ENCODE measurements around the gene CHEK2.
"Not testable (repeated sequence)": the region's sequence is repeated elsewhere in the genome, so short reads cannot be mapped to it uniquely, and the experiment has no call there.

The CHEK2 gene

DNA sequence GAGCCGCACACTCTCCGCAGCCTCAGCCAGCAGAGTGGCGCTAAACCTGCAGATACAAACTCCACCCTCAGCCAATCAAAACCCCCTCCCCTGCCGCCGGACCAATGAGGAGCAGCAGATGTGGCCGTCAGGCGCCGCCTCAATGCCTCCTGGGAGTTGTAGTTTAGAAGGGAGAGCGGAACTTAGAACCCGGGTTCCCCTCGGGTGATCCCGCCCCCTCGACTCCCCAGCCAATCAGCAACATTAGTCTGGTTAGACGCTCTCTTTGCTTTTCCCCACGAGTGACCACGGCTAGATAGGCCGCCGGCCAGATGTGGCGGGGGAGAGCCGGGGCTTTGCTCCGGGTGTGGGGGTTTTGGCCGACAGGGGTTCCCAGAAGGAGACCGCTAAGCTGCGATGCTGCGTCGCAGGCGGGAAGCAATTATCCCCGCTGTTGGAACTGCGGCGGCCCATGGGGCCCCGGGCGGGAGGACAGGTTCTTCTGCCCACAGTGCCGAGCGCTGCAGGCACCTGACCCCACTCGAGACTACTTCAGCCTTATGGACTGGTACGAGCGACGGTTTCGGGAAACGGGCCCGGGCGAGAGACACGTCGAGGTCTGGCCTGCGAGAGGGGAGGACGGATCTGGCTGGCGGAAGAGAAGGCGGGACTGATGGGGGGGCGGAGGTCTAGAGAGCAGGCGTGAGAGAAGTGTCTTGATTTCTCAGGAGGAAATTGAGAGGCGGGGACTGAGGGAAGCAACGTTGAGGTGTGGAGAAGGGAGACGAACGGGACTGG lies at the start of gene CHEK2, which contains the start of gene HSCB:
Gene CHEK2 (minus strand): TSS at position 36 of the 777 bp plus-strand sequence. CDS start 7,099 bp downstream, outside the sequence.
Gene HSCB (plus strand): TSS at position 255 of the 777 bp plus-strand sequence. CDS start 57 bp downstream, at position 312.
- peak; percentile 98 for DNase-seq (ENCODE audit: low spot score)

DNA sequence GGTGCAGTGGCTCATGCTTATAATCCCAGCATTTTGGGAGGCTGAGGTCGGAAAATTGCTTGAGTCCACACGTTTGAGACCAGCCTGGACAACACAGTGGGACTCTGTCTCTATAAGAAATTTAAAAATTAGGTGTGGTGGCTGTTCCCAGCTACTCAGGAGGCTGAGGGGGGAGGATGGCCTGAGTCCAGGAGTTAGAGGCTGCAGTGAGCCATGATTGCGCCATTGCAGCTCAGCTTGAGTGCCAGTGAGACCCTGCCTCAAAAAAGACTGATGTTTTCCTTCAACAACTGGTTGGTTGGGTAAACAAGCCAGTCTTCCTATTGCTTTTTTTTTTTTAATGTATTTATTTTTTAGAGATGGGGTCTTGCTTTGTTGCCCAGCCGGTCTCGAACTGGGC lies 49.5 kb upstream of the CHEK2 start:
- no peak for DNase-seq (ENCODE audit: low spot score)

DNA sequence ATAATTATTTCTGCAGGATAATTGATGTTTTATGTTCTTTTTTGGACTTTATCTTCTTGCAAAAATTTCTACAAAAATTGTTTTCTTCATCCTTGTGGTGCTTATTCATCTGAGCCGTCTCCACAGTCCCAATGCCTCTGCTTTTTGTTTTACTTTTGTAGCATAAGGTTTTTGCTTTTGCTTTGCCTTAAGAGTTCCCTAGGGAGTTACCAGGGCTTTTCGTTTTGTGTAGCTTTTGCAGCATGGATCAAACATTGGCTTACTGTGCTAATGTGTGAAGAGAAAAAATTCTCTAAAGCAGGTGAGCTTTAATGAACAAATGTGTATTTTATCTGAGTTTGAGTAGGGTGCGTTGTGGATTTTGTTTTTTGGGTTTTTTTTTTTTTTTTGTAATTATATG lies 47.0 kb upstream of the CHEK2 start:
- no peak for DNase-seq (ENCODE audit: low spot score)

DNA sequence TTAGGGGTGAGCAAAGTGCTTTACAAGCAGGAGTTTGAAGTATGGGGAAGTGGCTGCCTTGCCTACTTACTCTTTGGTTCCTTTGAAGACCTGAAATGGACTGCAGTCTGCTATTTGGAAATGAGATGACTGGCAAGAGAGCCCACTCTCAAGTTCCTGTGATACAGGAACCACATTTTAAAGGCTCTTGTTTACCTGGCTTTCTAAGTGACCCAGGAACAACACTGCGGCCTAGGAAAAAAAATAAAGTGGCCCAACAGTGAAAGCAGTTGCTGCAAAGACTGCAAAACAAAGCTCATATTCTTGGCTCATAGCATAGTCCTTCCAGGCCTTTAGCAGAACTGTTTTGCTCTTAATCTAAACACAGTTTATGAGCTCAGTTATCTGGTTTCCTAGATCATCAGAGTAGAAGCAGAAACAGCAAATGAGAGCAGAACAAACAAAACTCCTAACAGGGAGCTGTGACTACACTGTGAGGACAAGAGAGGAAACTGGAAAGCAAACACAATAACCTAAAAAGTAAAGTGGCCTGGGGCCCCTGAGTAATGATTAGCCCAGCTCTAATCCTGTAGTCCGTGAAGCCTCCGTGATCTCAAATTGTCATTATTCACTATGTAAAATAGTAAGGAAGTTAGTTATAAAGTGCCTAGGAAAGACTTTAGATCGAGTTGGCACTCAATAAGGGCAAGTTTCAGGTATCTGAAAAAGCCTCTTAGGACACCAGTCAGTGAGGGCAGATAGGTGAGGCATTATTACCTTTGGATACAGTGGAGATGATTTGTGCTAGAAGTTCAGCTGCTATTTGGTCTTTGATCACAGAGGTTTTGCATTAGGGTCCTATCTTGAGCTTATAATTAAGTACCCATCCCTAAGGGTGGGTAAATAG lies 42.4 kb upstream of the CHEK2 start:
- no peak for DNase-seq (ENCODE audit: low spot score)

DNA sequence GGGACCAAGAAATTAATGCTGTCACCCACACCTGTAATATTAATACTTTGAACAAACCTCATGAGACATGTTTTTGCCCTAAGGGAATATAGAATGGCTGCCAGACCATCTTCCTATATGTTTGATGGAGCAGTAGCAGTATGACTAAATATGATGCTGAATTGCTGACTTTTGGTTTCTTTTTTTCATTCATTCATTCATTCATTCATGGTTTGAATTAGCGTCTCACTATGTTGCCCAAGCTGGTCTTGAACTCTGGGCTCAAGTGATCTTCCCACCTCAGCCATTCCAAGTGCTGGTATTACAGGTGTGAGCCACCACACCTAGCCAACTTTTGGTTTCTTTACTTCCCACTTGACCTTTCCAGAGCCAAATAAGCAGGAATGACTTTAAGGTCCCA lies 38.7 kb upstream of the CHEK2 start:
- DNase-seq (ENCODE audit: low spot score), result no peak

DNA sequence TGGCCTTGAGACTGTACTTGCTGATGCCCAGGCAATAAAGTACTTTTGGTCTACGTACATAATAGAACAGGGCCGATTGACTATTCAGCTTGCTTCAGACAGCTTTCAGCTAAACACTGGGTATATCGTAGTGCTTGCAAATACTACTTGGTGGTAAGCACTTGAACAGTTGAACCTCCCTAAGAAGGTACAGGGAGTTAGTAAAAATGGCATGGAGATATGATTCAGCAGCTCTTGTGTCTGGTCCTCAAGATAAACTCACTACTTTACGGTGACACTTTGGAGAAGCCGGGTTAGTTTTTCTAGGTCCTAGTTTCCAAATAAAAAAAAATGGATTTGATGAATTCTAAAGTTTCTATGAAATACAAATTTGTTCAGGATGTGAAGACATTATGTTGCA lies 38.2 kb upstream of the CHEK2 start:
- no peak for DNase-seq (ENCODE audit: low spot score)

DNA sequence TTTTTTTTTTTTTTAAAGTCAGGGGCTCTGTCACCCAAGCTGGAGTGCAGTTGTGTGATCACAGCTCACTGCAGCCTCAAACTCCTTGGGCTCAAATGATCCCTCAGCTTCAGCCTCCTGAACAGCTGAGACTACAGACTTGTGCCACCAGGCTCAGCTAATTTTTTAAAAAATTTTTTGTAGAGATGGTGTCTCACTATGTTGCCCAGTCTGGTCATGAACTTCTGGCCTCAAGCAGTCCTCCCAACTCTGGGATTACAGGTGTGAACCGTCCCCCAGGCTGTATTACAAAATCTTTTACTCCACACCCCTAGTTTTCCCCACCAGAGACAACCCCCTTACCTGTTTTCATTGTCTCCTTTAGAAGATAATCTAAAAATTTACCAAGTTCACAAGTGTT lies 32.8 kb upstream of the CHEK2 start:
- no peak for DNase-seq (ENCODE audit: low spot score)

DNA sequence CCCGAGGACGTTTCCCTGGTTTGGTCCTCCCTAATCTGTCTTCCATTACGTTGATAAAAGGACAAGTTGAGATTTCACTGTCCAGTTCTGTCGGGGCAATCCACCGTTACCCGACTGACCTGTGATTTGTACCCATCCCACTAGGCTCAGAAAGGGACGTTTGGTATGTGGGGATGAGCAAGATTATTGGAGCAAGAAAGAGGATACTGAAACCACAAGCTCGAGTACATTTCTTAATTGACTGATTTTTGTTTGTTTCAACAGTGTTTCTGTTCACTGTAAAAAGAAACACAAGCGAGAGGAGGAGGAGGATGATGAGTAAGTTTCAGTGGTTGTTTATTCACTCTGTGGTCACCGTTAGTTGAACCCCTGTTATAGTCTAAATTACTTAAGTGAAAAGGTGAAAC lies 31.8 kb upstream of the CHEK2 start:
- no peak for DNase-seq (ENCODE audit: low spot score)

DNA sequence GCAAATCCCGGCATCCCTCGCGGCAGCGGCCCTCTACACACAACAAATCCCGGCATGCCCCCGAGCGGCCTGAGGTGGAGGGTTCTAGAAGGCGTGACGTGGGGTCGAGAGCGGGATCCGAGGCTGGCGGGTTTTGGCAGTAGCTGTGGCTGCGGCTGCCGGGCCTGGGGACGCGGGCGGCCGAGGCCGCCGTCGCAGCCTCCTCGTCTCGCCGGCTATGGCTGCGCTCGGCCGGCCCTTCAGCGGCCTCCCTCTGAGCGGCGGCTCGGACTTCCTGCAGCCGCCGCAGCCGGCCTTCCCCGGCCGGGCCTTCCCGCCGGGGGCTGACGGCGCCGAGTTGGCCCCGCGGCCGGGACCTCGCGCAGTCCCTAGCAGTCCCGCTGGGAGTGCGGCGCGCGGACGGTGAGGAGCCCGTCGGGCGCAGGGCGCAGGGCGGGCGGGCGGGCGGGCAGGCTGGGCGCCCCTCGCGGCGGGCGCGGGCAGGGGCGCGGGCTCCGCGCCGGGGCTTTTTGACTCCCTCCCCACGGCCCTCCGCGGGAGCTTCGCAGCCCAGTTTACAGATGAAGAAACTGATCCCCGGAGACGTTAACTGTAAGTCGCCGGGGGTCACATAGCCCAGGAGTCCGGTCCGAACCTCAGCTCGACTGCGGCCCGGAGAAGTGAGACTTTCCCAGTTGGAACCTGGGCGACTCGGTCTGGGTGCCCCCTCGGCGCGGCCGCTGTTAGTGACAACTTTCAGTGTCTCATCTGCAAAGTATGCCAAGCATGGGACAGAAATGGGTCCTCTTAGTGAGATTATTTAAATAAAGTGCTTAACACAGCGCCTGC lies 31.2 kb upstream of the CHEK2 start, which contains the start of gene CCDC117:
Gene CCDC117 (plus strand): TSS at position 63 of the 828 bp plus-strand sequence. CDS start 155 bp downstream, at position 218.
- peak; percentile 96 for DNase-seq (ENCODE audit: low spot score)

DNA sequence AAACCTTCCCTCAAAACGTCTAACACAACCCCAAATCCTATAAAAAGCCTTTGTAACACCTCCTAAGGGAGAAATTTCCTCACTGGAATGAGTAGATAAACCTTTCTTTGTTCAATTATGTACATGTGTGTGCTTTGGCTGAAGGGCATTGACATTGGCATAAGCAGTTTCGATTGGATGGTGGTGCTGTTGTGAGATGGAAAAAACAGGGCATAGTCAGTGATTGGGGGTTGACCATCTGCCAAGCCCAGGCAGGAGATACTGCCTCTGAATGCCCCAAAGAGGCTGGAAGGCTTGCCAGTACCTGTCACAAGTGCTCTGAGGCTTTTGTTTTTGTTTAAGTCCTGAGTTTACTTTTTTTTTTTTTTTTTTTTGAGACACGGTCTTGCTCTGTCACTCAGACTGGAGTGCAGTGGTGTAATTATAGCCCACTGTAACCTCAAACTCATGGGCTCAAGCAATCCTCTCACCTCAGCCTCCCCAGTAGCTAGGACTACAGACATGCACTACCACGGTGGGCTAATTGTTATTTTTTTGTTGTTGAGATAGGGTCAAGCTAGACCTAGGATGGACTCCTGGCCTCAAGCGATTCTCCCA lies 29.7 kb upstream of the CHEK2 start:
- no peak for DNase-seq (ENCODE audit: low spot score)

DNA sequence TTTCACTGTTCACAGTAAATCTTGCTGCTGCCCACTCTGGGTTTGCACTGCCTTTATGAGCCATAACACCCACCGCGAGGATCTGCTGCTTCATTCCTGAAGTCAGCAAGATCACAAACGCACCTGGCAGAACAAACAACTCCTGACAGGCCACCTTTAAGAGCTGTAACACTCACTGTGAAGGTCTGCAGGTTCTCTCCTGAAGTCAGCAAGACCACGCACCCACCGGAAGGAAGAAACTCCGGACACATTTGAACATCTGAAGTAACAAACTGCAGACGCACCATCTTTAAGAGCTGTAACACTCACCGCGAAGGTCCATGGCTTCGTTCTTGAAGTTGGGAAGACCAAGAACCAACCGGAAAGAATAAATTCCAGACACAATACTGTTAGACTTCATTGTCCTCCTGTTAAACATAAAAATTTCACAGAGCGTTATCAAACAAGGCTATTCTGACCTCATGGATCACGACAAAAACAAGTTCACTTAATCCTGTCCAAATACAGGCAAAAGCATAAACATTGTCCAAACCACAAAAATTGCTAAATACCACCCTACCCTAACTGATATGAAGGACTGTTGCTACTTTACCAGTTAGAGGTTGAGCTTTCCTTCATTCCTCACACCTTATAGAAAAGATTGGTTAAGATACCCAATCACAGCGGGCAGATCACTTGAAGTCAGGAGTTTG lies 27.9 kb upstream of the CHEK2 start:
- no peak for DNase-seq (ENCODE audit: low spot score)

DNA sequence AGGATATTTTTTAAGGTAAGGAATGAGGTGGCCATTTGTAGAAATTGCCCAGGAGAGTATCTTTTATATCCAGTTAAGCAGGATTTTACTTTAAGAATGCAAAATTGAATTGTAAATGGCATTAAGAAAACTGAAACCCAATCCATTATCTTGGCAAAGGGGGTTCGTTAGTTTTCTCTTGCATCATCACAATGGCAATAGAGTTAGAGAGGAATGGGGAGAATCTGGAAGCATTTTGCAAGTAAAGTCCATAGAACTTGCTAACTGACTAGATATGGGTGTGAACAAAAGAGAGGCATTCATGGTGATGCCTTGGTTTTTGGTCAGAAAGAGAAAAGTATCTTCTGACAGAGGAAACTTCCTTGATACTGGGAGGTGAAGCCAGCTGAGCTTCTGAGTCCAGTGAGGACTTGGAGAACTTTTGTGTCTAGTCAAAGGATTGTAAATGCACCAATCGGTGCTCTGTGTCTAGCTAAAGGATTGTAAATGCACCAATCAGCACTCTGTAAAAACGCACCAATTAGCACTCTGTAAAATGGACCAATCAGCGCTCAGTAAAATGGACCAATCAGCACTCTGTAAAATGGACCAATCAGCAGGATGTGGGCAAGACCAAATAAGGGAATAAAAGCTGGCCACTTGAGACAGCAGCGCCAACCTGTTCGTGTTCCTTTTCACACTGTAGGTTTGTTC lies 27.2 kb upstream of the CHEK2 start:
- DNase-seq (ENCODE audit: low spot score), result no peak

DNA sequence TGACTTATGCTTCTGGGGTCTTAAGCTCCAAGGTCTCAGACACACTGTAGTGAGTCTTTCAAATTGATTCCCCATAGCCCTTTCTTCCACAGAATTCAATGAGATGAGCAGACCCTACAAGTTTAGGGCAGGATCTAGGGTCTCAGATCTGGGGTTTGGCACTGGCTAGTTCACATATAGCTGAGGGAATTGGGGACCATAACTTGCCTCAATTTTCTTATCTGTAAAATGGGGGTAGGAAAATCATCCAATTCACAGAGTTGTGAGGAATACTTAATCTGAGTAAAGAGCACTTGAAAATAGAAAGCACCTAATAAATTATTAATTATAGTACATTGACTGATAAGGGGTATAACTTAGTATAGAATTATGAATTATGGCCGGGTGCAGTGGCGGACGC lies 25.0 kb upstream of the CHEK2 start:
- no peak for DNase-seq (ENCODE audit: low spot score)

DNA sequence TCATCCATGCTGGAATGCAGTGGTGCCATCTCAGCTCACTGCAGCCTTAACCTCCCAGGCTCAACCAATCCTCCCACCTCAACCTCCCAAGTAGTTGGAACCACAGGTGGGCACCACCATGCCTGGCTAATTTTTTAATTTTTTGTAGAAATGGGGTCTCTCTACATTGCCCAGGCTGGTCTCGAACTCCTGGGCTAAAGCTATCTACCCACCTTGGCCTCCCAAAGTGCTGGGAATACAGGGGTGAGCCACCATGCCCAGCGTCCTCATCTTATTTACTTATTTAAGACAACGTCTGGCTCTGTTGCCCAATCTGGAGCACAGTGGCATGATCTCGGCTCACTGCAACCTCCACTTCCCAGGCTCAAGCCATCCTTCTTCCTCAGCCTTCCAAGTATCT lies 20.4 kb upstream of the CHEK2 start:
- DNase-seq (ENCODE audit: low spot score), result not testable (repeated sequence)

DNA sequence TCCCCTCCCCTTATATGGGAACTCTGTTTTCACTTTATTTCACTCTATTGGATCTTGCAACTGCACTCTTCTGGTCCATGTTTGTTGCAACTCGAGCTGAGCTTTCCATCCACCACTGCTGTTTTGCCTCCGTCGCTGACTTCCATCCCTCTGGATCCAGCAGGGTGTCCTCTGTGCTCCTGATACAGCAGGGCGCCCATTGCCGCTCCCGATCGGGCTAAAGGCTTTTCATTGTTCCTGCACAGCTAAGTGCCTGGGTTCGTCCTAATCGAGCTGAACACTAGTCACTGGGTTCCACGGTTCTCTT lies 19.8 kb upstream of the CHEK2 start:
- no peak for DNase-seq (ENCODE audit: low spot score)

DNA sequence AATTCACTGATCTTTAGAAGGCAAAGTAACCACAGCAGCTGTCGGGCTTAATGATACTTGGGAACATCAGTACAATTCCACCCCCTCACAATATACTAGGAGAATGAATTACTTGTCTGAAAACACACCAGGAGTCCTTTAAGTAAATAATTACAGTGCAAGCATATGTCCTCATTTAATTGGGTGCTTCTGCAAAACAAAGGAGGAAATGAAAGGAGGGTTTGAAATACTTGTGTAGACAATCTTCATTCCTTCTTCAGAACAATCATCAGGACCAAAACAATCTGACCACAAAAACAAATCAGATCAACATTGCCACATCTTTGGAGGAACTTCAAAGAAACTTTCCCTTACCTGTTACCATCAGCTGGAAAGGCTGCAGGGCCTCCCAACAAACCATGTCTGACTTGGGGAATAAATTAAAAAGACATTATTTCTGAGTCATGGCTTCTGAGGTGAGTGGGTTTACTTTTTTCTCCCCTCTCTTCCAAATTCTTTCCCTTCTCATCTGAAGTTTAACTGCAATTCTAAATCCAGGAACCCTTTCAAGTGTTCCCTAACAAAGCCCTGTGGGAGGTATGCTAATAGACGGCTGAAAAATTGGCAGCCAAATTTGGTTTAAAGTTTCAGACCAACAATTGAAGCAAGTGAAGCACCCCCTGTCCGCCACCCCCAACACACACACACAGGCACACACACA lies 18.4 kb upstream of the CHEK2 start:
- DNase-seq (ENCODE audit: low spot score), result no peak

DNA sequence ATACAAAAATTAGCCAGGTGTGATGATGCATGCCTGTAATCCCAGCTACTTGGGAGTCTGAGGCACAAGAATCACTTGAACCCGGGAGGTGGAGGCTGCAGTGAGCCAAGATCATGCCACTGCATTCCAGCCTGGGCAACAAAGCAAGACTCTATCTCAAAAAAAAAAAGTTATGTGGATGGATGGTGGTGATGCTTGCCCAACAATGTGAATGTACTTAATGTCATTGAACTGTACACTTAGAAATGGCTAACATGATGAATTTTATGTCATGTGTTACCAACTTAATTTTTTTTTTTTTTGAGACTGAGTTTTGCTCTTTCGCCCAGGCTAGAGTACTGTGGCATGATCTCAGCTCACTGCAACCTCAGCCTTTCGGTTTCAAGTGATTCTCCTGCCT lies 12.9 kb upstream of the CHEK2 start:
- not testable (repeated sequence) for DNase-seq (ENCODE audit: low spot score)

DNA sequence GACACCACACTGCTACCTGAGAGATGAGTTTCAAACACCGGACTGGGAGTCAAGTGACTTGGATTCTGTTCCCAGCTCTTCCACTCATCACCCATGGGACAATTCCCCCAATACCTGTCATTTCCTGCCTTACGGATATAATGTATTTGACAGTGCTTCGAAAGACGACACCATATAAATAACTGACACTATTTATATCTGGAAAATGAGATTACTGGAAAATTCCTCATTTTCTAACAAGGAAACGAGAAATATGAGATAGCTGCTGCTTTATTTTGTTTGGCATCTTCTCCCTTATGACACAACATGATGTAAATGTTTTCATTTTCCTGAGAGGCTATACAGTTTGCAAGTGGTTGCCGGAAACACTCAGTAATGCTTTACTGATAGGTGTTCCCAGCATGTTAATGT lies 8.9 kb upstream of the CHEK2 start:
- no peak for DNase-seq (ENCODE audit: low spot score)

DNA sequence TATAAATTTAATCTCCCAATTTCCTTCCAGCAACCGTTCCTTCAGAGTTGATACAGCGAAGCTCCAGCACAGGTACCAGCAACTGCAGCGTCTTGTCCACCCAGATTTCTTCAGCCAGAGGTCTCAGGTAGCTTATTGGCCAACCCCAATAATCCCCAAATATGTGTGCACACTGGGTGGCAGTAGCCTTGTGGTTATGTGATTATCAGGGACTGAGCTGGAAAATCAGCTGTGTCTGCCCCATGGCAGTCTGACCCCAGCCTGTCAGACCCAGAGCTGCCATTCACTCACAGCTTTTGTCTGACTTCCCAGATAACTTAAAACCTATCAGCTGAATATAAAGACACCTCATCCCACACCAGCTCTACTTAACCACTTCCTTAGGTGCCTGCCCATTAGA lies 2.2 kb upstream of the CHEK2 start:
- DNase-seq (ENCODE audit: low spot score), result no peak

DNA sequence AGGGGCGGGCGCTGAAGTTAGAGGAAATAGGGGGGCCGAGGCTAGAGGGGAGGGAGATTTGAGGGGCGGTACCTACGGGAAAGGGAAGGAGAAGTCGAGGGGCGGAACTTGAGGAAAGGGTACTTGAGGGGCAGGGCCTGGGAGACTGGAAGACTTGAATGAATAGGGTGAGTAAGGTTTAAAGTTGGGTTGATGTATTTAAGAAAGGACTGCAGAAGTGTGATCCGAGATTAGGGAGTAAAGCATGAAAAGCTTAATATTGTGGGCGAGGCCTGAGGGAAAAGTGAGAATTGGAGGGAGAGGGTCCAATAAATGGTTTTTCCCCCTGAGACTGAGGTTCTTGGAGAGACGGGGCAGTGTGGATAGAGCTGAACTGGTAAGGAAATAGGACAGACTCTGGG lies 942 bp upstream of the CHEK2 start:
- peak; percentile 90 for DNase-seq (ENCODE audit: low spot score)
